Testis (tissue), 2 donors: ENCODE results near the gene RUNX1.

Source experiments
- CTCF ChIP-seq, 3 experiments: fragments of 450-650 bp in 2 of 3; fragments of 200-600 bp in 1 of 3; sonication (generic) in 1 of 3; IDR thresholded peaks; one replicate each; pipeline ENCODE4 v1.5.1; 2016 to 2019; ENCODE audit warnings: antibody characterized with exemption in 3 of 3, mild to moderate bottlenecking in 2 of 3, moderate library complexity in 1 of 3
- POLR2A ChIP-seq: fragments of 450-650 bp; IDR thresholded peaks from one replicate; pipeline ENCODE4 v1.6.1; 2017; ENCODE audit warnings: antibody characterized with exemption, mild to moderate bottlenecking, moderate library complexity

- TF ChIP-seq CTCF (IDR thresholded peaks at IDR 0.05) (no peak), POLR2A (no peak)
Observed at GRCh38 chr21:35097525-35097924, 48.4 kb upstream of the RUNX1 start.
